Myocyte (in vitro differentiated cells): ENCODE data around the gene CHCHD4. TPM values are rescaled to one million over a fixed set of nuclear protein-coding genes. Genes with fewer than 3 reads are reported as not detected.

Experiments used
- total RNA-seq: library from RNA; depleted of rRNA; stranded (reverse); fragments of >200 nt; gene quantifications from 2 replicates; pipeline ENCODE4 v1.2.3, GENCODE V29; 2014

Gene CHCHD4
- total RNA-seq, 1 donor from 2014 or later = 24.0 TPM

Other genes with a start within 250 kb of the CHCHD4 start
- gene WNT7A, start 244.8 kb downstream of the CHCHD4 start, total RNA-seq = not detected in 2 replicates
- gene TMEM43, start 182 bp upstream of the CHCHD4 start, total RNA-seq = 90.5 and 112 TPM in 2 replicates
- 22.3 and 27.0 TPM in 2 replicates for gene XPC, start 53.7 kb upstream of the CHCHD4 start, total RNA-seq
- gene LSM3, start 53.9 kb upstream of the CHCHD4 start, total RNA-seq = 11.4 and 13.3 TPM in 2 replicates